Activated CD8-positive, alpha-beta memory T cell treated with anti-CD3 and anti-CD28 coated beads for 36 hours (primary cell): ENCODE data around the gene NOC4L. TPM values are rescaled to one million over a fixed set of nuclear protein-coding genes. Genes with fewer than 3 reads are reported as not detected.

ENCODE experiments used
- CTCF ChIA-PET: fragments of 350-600 bp; sonication (Branson Sonifier 250); formaldehyde crosslinking; loops from one replicate; lab custom pipeline; 2021; ENCODE audit warnings: antibody characterized with exemption; lab: Charles Lee
- POLR2A ChIA-PET: fragments of 350-600 bp; sonication (Branson Sonifier 250); formaldehyde crosslinking; loops from one replicate; lab custom pipeline; 2021; ENCODE audit warnings: antibody characterized with exemption; lab: Charles Lee
- total RNA-seq, 2 experiments: library from RNA; stranded (reverse); gene quantifications; one replicate each; pipeline ENCODE4 v1.2.3, GENCODE V29; 2021

NOC4L gene
- total RNA-seq, 2 experiments from 2014 or later = 57.2 to 59.9 TPM

DNA sequence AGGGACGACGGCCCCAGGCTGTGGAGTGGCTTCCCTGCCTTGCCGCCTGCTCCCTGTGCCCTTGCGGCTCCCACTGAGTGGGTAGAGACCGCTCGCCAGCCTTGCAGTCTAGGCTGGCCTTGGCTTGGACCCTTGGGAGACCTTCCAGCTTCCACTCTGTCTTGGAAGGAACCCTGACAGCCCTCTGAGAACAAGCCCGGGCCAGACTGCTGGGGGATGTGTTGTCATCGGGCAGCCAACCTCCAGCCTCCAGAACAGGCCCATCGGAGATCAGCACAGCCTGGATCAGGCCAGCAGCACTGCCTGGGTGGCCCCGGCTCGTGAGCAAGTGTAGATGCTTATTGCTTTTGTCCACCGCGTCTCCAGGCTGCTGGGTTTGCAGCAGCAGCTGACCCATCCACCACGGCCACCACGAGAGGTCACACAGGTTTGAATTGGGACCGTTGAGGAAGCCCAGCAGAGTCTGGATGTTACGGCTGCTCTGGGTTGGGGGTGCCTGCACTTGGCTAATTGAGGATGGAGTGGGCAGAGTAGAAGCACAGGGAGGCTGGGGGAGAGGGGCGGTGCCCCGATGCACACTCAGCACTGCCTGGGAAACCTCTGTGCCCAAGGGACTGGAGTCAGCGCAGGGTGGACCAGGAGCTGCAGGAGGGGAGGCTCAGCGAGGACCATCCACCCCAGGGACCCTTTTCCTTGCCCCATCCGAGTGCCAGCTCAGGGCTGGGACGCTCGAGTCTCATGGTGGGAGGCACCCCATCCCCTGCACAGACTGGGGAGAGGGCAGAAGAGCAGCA lies 55.5 kb downstream of the NOC4L start:
- ChIA-PET CTCF (no interaction called here), POLR2A (no interaction called here)

DNA sequence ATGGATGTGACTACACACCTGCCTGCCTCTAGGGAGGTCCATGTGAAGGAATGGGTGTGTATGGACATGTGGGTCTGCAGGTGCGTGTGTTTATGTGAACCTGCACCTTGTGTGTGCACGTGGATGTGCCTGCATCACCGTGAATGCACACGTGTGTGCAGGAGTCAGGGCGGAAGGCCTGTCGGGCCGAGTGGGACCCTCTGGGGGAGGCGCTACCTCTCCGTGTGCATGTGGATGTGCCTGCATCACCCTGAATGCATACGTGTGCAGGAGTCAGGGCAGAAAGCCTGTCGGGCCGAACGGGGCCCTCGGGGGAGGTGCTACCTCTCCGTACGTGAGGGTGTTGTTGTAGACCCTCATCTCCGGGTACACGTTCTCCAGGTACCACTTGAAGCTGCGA lies 56.5 kb downstream of the NOC4L start:
- ChIA-PET POLR2A (no interaction called here), CTCF (no interaction called here)

- ChIA-PET POLR2A (no interaction called here), CTCF (no interaction called here)
These were observed 57.3 kb downstream of the NOC4L start for GRCh38 chr12:132201391-132202120.

Other genes with a start within 250 kb of the NOC4L start
- gene ULK1, start 249.8 kb upstream of the NOC4L start, total RNA-seq = 10 to 100 TPM; 14.9 to 18.3 TPM
- gene PUS1, start 215.2 kb upstream of the NOC4L start, total RNA-seq = 100 to 1,000 TPM; 110 to 112 TPM
- 10 to 100 TPM; 48.8 to 49.0 TPM for gene EP400, start 194.5 kb upstream of the NOC4L start, total RNA-seq
- gene DDX51, start 138 bp upstream of the NOC4L start, total RNA-seq = 10 to 100 TPM; 35.9 to 39.2 TPM
- not detected for gene GALNT9, start 185.1 kb downstream of the NOC4L start, total RNA-seq